Smooth muscle cell (in vitro differentiated cells): ENCODE results near the gene RASL10A. TPM values are rescaled to one million over a fixed set of nuclear protein-coding genes. Genes with fewer than 3 reads are reported as not detected.

Experiments used
- DNase-seq: peaks from one replicate; lab custom pipeline; 2025; ENCODE audit not compliant: unreplicated experiment; lab: John Stamatoyannopoulos, UW
- H2AFZ ChIP-seq: fragments of 200-600 bp; sonication (generic); 2 replicates; pipeline ENCODE4 v1.6.0; 2016; ENCODE audit warnings: antibody characterized with exemption, low read depth, mild to moderate bottlenecking
- H3F3A ChIP-seq: fragments of 200-600 bp; sonication (generic); 2 replicates; pipeline ENCODE4 v1.6.0; 2017; ENCODE audit warnings: antibody characterized with exemption, low read depth
- H3K27ac ChIP-seq: fragments of 200-600 bp; sonication (generic); 2 replicates; pipeline ENCODE4 v1.5.1; 2016; ENCODE audit warnings: low read depth, mild to moderate bottlenecking
- H3K27me3 ChIP-seq: fragments of 200-600 bp; sonication (generic); 2 replicates; pipeline ENCODE4 v1.6.1; 2016; ENCODE audit warnings: low read depth, mild to moderate bottlenecking
- H3K36me3 ChIP-seq: fragments of 200-600 bp; sonication (generic); 2 replicates; pipeline ENCODE4 v1.5.1; 2016; ENCODE audit warnings: low read depth
- H3K4me1 ChIP-seq: fragments of 200-600 bp; sonication (generic); 2 replicates; pipeline ENCODE4 v1.5.1; 2016; ENCODE audit warnings: low read depth
- H3K4me2 ChIP-seq: fragments of 200-600 bp; sonication (generic); 2 replicates; pipeline ENCODE4 v1.6.0; 2016; ENCODE audit warnings: mild to moderate bottlenecking
- H3K4me3 ChIP-seq: fragments of 200-600 bp; sonication (generic); 2 replicates; pipeline ENCODE4 v1.5.1; 2016; ENCODE audit warnings: mild to moderate bottlenecking
- H3K79me2 ChIP-seq: fragments of 200-600 bp; sonication (generic); 2 replicates; pipeline ENCODE4 v1.6.0; 2016; ENCODE audit warnings: low read depth, mild to moderate bottlenecking
- H3K9ac ChIP-seq: fragments of 200-600 bp; sonication (generic); 2 replicates; pipeline ENCODE4 v1.6.0; 2016; ENCODE audit warnings: low read depth
- H3K9me3 ChIP-seq: fragments of 200-600 bp; sonication (generic); replicated peaks from 2 replicates; pipeline ENCODE4 v1.5.1; 2016; ENCODE audit warnings: low read depth
- H4K20me1 ChIP-seq: fragments of 200-600 bp; sonication (generic); 2 replicates; pipeline ENCODE4 v1.6.0; 2016; ENCODE audit warnings: low read depth
- WGBS: methylation state at CpG from one replicate; pipeline ENCODE4 v1.1.7; 2016; ENCODE audit warnings: low lambda C conversion rate; 5-methylcytosine and 5-hydroxymethylcytosine counted together
- polyA plus RNA-seq: library from polyadenylated mRNA; unstranded; fragments of >200 nt; fragmentation: Nextera tagmentation; extraction: Ambion mirVana; gene quantifications from 2 replicates; pipeline ENCODE4 v1.2.1, GENCODE V29; 2016
- total RNA-seq: library from RNA; depleted of rRNA; stranded (reverse); fragments of >200 nt; gene quantifications from 2 replicates; pipeline ENCODE4 v1.2.3, GENCODE V29; 2014
- TF ChIP-seq, protein P1 (sequence below): fragments of 200-600 bp; sonication (generic); IDR thresholded peaks from 2 replicates; pipeline ENCODE4 v1.5.1; 2017; ENCODE audit warnings: borderline replicate concordance, mild to moderate bottlenecking, antibody characterized with exemption; ENCODE audit not compliant: insufficient read depth, poor library complexity, severe bottlenecking

Gene RASL10A
- total and polyA plus RNA-seq, 2 experiments from 2014 or later = not detected

DNA sequence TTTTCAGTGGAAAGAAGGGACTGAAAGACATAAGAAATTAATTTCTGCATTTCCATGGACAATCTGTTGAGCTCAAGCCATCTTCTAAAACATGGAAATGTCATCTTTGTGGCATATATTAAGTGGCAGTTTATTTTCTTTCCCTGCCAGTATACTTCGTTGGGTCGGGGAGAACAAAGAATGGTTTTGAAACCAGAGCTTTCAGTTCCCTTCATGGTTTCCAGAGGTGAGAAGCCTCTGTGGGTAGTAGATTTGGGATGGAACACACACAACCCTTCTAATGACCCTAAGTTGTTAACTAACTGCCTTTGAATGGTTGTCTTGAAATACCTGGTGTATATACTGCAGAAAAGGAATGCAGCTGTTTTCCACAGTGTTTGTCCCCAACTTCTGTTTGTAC is 26.7 kb downstream of the RASL10A start:
- Histone ChIP-seq H3K27ac (no peak overlapping the region), H2AFZ (no peak overlapping the region), H3K27me3 (no peaks in the 10 kb centered on the region), H4K20me1 (peaks cover 100% of the 10 kb centered on the region), H3K4me2 (no peak overlapping the region), H3K4me3 (no peak overlapping the region), H3K36me3 (peaks cover 34% of the 10 kb centered on the region), H3K9ac (no peak overlapping the region), H3K4me1 (no peaks in the 10 kb centered on the region), H3K79me2 (peaks cover 84% of the 10 kb centered on the region), H3K9me3 (no peaks in the 10 kb centered on the region), H3F3A (peaks cover 28% of the 10 kb centered on the region)
- 91% methylated on average over 2 of the region's 2 CpGs for WGBS
- DNase-seq = no peak
- TF ChIP-seq, protein P1, sequence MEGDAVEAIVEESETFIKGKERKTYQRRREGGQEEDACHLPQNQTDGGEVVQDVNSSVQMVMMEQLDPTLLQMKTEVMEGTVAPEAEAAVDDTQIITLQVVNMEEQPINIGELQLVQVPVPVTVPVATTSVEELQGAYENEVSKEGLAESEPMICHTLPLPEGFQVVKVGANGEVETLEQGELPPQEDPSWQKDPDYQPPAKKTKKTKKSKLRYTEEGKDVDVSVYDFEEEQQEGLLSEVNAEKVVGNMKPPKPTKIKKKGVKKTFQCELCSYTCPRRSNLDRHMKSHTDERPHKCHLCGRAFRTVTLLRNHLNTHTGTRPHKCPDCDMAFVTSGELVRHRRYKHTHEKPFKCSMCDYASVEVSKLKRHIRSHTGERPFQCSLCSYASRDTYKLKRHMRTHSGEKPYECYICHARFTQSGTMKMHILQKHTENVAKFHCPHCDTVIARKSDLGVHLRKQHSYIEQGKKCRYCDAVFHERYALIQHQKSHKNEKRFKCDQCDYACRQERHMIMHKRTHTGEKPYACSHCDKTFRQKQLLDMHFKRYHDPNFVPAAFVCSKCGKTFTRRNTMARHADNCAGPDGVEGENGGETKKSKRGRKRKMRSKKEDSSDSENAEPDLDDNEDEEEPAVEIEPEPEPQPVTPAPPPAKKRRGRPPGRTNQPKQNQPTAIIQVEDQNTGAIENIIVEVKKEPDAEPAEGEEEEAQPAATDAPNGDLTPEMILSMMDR = no peak

DNA sequence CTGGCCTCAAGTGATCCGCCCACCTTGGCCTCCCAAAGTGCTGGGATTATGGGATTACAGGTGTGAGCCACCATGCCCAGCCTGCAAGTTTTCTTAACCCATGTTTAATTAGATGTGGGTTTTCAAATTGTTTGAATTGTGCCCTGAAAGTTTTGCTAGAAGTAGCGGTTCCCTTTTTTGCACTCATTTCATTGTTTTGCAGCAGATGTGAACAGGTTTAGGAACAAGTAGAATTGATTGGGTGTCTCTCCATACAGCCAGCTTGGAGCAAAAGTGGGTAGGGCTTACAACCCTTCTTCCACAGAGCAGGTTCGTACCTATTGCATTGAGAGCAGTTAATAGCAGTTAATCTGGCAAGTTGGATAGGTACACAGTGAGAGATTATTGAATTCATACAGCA is 31.3 kb downstream of the RASL10A start:
- Histone ChIP-seq H2AFZ (no peak overlapping the region), H3K9ac (no peak overlapping the region), H3K27me3 (no peaks in the 10 kb centered on the region), H3K9me3 (no peaks in the 10 kb centered on the region), H3F3A (no peaks in the 10 kb centered on the region), H4K20me1 (peaks cover 100% of the 10 kb centered on the region), H3K4me1 (no peaks in the 10 kb centered on the region), H3K4me3 (no peak overlapping the region), H3K79me2 (peaks cover 95% of the 10 kb centered on the region), H3K27ac (no peak overlapping the region), H3K36me3 (peaks cover 23% of the 10 kb centered on the region), H3K4me2 (no peak overlapping the region)
- DNase-seq = no peak
- TF ChIP-seq, protein P1 = no peak
- WGBS = 97% methylated on average over 3 of the region's 3 CpGs

DNA sequence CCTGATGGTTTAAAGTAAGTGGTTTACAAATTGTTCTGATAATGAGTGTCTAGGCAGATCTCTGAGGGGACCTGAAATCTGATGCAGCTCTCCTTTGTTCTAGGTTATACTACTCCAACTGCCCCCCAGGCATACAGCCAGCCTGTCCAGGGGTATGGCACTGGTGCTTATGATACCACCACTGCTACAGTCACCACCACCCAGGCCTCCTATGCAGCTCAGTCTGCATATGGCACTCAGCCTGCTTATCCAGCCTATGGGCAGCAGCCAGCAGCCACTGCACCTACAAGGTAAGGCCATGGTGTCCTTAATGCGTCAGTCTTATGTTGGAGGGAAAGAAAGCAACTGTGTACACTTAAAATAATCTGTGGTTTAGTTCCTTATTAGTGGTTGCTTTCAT is 37.6 kb downstream of the RASL10A start:
- peaks cover 46% of the 10 kb centered on the region for H3K36me3 ChIP-seq
- H3K79me2 ChIP-seq = peaks cover 100% of the 10 kb centered on the region
- H3K27ac ChIP-seq = no peak overlapping the region
- H3K9me3 ChIP-seq = no peaks in the 10 kb centered on the region
- H3K4me1 ChIP-seq = no peaks in the 10 kb centered on the region
- no peaks in the 10 kb centered on the region for H3K27me3 ChIP-seq
- TF ChIP-seq, protein P1 = no peak
- 100% methylated on average over 1 of the region's 1 CpG for WGBS
- no peak for DNase-seq
- H4K20me1 ChIP-seq = peaks cover 100% of the 10 kb centered on the region
- no peak overlapping the region for H2AFZ ChIP-seq
- no peak overlapping the region for H3K4me2 ChIP-seq
- no peak overlapping the region for H3K4me3 ChIP-seq
- H3K9ac ChIP-seq = no peak overlapping the region
- no peaks in the 10 kb centered on the region for H3F3A ChIP-seq

DNA sequence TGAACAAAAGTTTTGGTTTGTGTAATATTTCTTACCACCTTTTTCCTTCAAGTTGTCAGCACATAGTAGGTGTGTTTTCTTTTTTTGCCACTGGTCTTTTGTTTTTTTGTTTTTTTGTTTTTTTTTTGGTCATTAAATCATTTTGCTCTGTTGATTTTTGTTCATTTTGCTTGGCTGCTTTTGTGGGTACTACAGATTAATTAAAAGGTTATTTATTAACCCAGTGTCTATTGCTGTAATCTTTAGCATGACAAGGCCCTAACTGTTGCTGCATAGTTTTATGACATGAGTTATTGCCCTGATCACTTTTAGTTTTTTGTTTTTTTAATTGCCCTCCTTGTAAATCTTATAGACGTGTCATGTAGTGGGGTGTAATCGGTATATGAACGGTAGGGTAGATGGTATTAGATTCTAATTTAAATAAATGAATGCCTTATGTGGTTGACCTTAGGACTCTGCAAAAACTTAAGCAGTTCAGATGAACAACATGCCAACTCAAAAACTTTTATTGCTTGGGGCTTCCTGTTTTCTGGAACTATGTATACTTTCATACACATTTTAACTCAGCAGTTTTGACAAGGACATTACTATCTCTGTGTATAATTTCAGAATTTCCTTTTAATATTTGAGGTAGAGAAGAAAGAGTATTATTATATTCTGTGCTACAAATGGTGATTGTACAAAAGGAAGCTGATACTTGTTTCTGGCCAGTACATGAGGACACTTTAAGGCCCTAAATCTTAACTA is 39.5 kb downstream of the RASL10A start:
- no peak for DNase-seq
- no peaks in the 10 kb centered on the region for H3F3A ChIP-seq

More for the DNA sequence above, 39.5 kb downstream of the RASL10A start:
- Histone ChIP-seq H3K9ac (no peak overlapping the region), H3K79me2 (peaks cover 100% of the 10 kb centered on the region), H3K36me3 (peaks cover 34% of the 10 kb centered on the region), H3K9me3 (no peaks in the 10 kb centered on the region), H4K20me1 (peaks cover 100% of the 10 kb centered on the region), H3K4me2 (no peak overlapping the region), H2AFZ (no peak overlapping the region), H3K4me1 (peaks cover 15% of the 10 kb centered on the region), H3K4me3 (no peak overlapping the region), H3K27ac (no peak overlapping the region), H3K27me3 (no peaks in the 10 kb centered on the region)
- TF ChIP-seq, protein P1 = no peak
- WGBS = 89% methylated on average over 3 of the region's 3 CpGs
